IPS DF 4.7 (cell line): ENCODE data around the gene SLC49A3.

Experiments used
- DNase-seq: peaks from one replicate; pipeline ENCODE4 v3.0.0-alpha.2; 2013; ENCODE audit warnings: low spot score; ENCODE audit errors: extremely low read depth

SLC49A3 gene

DNA sequence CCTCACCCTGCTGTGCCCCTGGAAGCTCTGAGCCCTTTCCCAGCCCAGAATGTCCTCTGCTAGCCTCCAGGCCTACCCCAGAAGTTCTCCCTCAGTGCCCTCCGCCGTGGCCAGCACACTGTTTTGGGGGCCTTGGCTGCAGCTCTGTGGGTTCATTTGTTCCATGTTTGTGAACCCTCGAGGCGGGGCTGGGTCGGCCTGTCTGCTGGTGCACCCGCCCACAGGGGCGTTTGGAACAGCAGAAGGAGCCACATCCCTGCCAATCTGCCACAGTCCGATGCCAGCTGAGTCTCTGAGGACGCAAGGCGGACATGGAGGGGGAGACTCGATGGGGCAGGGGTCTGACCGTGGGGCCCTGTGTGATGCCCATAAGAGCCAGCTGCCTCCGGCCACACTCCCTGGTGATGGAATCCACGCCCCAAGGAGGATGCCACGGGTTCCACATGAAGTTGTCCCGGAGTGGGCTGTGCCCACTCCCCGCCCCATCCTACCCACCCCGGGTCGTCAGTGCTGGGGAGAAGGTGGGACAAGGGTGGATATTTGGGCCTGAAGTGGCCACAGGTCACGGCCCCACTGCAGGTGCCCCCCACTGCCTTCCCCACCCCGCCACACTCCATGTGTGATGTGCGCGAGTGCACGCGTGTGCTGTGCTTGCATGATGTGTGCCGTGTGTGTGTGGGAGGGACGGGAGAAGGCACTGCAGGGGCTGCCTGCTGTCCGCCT, 22.0 kb downstream of the SLC49A3 start:
- no peak for DNase-seq

DNA sequence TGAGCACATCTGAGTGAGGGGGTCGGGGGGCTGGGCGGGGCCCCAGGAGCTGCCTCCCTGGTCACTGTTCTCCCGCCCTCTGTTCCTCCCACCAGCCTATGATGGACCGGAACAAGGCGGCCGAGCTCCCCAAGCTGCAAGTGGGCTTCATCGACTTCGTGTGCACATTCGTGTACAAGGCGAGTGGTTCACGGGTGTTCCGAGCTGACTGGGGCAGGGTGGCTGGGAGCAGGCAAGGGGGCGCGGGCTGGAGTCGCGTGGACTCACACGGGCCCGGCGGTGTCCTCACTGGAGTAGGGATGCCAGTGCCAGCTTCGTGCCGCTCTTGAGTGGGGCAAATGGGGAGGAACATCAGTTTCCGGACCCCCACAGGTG, 22.5 kb downstream of the SLC49A3 start:
- DNase-seq: no peak

DNA sequence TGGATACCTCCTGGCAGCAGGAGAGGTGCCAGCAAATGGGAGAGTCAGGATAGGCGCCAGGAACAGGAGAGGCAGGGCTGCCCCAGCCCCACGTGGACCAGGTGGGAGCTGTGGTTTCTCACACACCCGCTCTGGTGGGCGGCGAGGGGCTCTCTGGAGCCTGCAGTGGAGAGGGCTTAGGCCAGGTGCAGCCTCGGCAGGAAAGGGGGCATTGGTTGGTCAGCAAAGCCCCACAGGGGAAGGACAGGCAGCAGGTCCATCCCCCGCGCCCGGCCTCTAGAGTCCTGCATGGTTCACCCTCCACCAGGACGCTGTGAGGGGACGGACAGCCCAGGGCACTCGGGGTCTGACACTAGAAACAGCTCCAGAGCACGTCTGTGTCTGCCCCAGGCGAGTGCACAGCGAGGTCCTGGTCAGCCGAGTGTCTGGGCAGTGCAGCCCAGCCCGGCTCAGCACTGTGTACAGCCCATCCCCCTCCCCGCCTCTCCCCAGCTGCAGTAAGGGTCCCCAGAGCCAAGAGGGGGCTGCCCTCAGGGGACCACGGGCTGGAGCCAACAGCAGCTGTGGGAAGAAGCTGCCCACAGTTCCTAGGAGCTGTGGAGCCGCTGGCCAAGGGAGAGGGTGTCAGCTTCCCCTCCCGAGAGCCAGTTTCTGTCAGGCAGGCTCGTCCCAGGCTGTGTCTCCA, 23.1 kb downstream of the SLC49A3 start:
- no peak for DNase-seq

DNA sequence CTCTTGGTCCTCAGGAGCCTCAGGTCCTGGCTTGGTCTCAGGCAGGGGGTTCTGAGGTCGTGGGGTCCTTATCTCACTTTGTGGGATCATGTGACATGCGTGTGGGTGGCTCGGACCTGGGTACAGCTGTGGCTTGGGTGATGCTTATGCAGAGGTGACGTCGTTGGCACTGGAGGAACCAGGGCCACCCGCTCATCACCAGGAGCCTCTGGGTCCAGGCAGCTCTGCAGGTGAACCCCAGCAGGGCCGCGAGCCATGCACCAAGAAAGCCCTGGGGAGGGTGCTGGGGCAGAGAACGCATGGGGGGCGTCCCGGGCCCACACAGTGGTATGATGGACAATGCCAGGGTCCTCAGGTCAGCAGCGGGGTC, 23.6 kb downstream of the SLC49A3 start:
- no peak for DNase-seq

DNA sequence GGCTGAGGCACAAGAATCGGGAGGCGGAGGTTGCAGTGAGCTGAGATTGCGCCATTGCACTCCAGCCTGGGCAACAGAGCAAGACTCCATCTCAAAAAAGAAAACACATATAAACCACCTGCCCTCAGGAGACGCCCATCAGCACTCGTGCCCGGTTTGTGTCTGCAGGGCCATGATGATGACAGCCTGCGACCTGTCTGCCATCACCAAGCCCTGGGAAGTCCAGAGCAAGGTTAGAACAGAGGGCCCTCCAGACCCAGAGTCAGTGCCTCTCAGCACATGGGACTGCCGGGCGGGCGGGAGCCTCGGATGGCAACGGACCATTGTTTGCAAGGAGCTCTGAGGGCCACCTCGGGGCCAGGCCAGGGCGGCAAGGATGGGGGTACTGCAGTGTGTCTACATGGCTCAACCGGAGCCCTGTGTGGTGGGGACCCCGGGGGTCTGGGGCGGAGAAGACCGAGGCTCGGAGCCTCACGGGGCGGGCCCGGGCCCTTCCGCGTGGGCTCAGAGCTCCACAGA, 24.2 kb downstream of the SLC49A3 start:
- no peak for DNase-seq

DNA sequence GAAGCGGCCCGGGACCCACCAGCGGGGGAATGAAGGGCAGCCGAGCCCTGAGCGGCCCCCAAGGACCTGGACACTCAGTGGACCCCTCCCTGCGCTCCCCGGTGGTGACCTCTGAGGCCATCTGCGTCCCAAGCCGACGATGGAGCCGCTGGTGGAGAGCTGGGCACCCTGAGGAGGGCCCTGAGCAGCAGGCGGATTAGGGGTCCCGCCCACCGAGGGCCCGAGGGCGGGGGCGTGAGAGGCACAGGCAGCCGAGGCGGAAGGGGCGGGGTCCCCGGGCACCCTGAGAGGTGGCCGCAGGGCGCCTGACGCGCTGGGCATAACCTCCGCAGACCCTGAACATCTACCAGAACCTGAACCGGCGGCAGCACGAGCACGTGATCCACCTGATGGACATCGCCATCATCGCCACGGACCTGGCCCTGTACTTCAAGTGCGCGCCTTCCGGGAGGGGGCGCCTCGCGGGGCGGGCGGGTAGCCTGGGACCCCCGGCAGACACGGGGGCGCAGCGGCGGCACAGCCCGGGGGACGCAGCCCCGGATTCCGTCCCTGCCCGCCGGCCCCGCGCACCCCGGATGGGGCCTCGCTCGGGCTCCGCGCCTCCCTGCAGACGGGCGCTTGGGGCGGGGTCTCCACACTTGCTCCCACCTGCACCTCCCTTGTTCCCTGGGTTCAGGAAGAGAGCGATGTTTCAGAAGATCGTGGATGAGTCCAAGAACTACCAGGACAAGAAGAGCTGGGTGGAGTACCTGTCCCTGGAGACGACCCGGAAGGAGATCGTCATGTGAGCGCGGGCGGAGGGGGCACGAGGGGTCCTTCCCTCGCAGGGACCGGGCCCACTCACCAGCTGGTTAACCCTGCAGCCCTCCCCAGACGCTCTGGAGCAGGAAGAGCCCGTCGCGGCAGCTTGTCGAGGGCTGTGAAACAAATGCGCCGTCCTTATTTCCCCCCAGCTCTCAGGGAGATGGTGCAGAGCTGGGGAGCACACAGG, 25.2 kb downstream of the SLC49A3 start:
- DNase-seq: no peak

DNA sequence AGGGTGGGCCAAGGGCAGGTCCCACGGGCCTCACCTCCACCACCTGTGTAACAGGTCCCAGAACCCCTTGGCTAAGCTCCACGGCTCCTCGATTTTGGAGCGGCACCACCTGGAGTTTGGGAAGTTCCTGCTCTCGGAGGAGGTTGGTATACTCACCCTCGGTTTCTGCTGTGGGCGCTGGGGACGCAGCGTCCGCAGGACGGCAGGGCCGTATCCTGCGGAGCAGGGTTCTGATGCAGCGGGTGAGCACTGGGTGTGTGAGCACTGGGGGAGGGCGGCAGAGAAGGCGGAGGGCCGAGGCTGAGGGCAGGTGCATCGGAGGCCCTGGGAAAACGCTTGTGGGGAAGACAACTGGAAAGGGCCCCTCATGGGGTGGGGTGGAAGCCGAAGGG, 25.9 kb downstream of the SLC49A3 start:
- no peak for DNase-seq

DNA sequence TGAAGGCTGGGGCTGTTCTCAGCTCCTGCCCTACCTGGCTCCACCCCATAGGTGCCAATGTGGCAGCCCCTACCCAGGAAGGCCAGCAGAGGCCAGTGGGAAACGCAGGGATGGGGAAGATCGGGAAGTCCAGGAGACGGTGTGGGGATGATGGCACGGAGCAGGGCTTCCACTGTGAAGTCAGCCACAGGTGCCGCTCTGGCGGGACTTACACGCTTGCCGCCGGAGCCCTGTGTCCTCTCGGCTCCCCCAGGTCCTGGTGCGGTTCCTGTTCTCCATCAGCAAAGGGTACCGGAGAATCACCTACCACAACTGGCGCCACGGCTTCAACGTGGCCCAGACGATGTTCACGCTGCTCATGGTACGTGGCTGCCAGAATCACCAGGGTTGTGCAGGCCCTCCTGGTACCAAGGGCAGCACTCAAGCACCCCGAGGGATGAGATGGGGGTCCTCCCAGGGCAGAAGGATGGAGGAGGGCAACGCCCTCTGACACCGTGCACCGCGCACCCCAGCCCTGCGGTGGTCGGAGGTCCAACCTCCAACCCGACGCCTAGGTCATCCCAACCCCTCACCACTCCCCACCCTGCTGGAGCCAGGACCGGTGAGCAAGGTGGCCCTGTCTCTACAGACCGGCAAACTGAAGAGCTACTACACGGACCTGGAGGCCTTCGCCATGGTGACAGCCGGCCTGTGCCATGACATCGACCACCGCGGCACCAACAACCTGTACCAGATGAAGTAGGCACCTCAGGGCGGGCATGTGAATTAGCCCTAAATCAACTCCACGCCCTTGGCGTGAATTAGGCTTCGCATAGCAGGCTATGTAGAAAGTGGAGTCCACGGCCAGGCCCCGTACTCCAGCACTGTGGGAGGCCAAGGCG, 26.8 kb downstream of the SLC49A3 start:
- DNase-seq: no peak

DNA sequence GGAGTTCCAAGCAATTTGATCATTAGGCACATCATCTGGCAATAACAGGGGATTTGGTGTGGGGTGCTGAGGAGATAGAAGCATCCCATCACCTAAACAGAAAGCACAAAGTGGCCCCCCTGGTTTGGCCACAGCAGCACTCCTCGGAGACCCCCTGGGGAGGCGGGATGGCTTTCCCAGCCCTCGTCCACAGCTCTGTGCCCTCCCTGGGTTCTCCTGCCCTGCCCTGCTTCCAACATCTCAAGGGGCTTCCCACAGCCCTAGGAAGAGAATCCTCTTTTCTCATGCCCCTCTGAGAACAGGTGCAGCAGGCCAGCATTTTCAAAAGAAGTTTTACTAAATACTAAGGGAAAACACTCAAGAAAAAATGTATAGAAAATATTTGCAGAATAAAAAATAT, 27.7 kb downstream of the SLC49A3 start:
- no peak for DNase-seq

DNA sequence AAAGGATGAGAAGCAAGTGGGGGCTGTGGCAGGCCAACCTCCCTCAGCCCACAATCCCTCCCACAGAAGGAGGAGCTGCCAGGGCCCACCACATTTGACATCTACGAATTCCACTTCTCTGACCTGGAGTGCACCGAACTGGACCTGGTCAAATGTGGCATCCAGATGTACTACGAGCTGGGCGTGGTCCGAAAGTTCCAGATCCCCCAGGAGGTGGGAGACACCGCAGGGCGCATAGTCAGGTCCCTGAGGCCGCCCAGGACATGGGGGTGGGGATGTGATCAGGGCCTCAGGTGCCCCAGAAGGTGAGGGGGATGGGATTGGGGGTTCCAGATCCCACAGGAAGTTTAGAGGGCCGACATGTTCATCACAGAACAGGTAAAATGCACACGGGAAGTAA, 28.6 kb downstream of the SLC49A3 start:
- no peak for DNase-seq

DNA sequence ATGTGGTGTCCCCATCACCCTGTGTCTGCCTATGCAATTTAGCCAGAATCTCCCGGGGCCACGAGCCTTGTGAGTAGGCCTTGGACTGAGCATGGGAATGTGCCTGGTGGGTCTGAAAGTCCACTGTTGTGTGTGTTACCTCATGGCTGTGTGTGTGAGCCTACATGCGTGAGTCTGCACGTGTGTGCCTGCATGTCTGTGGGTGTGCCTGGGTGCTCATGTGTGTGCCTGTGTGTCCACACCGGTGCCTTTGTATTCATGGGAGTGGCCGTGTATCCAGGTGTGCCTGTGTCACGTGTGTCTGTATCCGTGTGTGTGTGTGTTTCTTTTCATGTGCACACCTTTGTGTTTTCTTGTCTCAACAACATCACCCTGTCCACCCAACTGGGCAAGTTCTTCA, 29.1 kb downstream of the SLC49A3 start:
- DNase-seq: no peak

DNA sequence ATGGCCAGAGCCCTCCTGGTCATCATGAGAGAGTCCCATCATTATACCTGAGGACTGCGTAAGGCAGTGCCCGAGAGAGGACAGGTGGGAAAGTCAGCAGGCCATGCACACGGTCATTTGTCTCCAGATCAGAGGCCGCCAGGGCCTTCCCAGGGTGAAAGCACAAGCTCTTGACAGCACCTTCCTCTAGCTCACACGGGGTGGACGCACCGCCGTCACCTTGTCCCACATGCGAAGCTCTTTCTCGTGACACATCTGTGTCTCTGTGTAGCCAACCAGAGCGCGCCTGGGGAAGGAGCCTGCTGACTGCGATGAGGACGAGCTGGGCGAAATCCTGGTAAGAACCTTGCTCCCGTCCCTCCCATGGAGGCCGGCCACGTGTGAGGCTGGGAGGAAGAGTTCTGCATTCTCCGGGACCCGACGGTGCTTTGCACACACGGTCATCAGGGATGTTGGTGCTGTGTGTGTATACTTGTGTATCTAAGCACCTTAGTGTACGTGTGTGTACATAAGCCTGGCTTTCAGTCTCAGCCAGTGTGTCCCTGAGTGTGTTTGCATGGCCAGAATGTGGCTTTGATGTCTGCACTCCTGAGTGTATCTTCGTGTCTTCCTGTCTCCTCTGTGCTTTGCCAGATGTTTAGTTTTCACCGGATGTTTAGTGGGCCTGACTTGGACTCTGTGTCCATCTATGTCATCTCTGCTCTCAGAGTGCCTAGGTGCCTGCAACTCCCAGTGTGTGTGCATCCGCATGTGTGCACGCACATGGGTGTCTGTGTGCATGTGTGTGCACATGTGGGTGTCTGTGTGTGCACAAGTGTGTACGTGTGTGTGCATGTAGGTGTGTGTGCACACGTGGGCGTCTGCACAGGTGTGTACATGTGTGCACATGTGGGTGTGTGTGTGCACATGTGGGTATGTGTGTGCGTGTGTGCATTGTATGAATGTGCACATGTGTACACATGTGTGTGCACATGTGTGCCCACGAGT, 30.0 kb downstream of the SLC49A3 start:
- DNase-seq: no peak

DNA sequence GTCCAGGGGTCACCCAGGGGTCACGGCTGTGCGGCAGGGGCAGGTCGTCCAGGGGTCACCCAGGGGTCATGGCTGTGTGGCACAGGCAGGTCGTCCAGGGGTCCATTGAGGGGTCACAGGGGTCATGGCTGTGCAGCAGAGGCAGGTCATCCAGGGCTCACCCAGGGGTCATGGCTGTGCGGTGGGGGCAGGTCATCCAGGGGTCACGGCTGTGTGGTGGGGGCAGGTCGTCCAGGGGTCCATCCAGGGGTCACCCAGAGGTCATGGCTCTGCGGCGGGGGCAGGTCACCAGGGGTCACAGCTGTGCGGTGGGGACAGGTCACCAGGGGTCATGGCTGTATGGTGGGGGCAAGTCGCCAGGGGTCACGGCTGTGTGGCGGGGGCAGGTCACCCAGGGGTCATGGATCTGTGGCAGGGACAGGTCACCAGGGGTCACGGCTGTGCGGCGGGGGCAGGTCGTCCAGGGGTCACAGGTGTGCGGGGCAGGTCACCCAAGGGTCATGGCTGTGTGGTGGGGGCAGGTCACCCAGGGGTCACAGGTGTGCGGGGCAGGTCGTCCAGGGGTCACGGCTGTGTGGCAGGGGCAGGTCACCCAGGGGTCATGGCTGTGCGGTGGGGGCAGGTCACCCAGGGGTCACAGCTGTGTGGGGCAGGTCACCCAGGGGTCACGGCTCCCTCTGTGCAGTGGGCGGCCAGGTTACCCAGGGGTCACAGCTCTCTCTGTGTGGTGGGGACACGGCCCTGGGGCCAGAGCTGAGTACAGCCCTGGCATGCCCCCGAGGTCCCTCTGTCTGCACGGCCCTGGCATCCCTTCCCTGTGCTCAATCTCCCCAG, 30.9 kb downstream of the SLC49A3 start:
- no peak for DNase-seq

DNA sequence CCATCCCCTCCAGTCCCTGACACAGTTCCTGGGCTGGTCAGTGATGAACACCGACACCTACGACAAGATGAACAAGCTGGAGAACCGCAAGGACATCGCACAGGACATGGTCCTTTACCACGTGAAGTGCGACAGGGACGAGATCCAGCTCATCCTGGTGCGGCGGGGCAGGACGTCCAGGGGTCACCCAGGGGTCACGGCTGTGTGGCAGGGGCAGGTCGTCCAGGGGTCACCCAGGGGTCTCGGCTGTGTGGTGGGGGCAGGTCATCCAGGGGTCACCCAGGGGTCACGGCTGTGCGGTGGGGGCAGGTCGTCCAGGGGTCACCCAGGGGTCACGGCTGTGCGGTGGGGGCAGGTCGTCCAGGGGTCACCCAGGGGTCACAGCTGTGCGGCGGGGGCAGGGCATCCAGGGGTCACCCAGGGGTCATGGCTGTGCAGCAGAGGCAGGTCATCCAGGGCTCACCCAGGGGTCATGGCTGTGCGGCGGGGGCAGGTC, 31.6 kb downstream of the SLC49A3 start:
- DNase-seq: no peak

DNA sequence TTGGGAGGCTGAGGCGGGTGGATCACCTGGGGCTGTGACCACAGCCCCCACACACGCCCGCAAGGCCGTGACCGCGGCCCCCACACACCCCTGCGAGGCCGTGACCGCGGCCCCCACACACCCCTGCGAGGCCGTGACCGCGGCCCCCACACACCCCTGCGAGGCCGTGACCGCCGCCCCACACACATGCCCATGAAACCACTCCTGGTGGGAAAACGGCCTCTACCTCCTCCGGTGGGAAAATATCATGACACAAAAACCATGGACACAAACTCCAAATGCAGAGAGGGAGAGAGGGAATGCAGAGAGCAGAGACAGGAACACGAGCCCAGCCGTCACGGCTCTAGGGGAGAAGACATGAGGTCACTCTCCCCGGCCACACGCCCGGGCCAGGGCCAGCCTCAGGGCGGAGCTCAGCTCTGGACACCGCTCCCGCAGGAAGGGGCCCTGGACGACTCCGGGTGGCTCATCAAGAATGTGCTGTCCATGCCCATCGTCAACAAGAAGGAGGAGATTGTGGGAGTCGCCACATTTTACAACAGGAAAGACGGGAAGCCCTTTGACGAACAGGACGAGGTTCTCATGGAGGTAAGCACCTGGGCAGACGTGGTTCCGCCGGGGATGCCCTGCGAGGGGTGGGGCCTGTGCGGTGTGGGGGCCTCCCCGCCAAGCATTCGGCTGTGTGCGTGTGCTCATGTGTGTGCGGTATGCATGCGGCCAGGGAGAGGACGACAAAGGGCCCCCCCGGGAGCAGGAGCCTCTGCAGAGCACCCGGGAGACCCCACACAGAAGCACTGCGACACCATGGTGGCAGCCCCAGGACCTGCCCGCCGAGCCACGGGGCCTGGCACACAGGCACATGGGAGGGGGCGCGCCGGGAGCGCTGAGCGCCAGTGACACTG, 32.3 kb downstream of the SLC49A3 start:
- DNase-seq: no peak

DNA sequence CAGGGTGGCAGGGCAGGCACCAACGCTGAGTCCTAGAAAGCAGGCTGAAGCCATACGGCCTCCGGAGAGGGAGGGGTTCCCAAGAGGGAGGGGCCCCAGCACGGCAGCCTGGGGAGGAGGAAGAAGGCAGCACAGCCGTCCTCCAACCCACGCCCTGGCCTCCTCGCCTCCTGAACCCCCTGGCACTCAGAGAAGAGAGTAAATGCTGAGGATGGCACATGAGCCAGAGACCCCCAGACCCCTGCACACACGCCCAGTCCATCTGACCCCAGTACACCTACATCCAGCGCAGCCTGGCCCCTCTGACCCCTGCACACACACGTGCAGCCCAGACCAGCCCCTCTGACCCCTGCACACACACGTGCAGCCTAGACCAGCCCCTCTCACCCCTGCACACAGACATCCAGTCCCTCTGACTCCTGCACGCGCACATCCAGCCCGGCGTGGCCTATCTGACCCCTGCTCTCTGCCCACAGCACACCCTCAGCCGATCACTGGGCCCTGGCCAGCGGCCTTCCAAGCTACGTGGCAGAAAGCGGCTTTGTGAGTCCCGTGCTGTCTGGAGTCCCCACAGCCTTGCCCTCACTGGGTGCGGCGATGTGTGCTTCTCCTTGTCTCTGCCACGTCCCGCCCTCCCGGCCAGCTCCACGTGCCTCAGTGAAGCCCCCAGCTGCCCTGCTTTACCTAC, 33.3 kb downstream of the SLC49A3 start:
- no peak for DNase-seq

DNA sequence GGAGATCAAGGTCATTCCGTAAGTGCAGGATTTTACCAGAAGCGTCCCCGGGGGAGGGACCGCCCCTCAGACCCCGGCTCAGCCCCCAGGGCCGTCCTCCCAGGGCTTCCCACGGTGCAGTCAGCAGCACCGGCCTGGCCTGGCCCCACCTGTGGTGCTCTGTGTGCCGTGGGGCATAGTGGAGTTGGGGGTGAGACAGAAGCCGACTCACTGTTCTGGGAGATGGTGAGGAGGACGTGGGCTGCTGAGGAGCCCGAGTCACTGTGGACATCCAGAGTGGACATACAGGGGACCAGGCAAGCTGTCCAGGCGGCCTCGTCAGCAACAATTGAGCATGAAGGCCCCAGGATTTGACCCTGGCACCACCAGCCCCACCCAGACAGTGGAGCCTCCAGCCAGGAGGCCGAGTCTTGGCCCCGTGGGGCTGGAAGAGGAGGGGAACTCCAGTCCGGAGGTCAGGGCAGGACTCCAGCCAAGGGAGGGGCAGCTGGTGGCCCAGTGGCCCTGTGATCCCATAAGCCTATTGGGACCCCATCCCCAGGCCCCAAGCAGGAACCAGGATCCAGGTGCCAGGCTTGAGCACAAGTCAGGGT, 34.0 kb downstream of the SLC49A3 start:
- no peak for DNase-seq
